ENCODE data around the gene ASCC1.

GRCh38 chr10:72056113-72056512, 160.0 kb downstream of the ASCC1 start:
- no peak for TF ChIP-seq CTCF (IDR thresholded peaks at IDR 0.05; ENCODE audit: borderline replicate concordance, extremely low read depth, low read length, poor library complexity, severe bottlenecking)
- TF ChIP-seq EZH2 (IDR thresholded peaks at IDR 0.05; ENCODE audit: borderline replicate concordance, low read depth, low read length, severe bottlenecking) = no peak

Measured in DND-41 (cell line).